GM12864 (cell line): ENCODE measurements around the gene ERG.

Experiments used
- DNase-seq: peaks from one replicate; pipeline ENCODE4 v3.0.0-alpha.2; 2011; ENCODE audit warnings: low read depth
- H3K4me3 ChIP-seq: 2 replicates; pipeline ENCODE4 v1.5.1; 2011; ENCODE audit warnings: mild to moderate bottlenecking, low read depth, low read length, control low read depth
- TF ChIP-seq, protein P1 (sequence below): IDR thresholded peaks from 2 replicates; pipeline ENCODE4 v1.5.1; 2011; ENCODE audit warnings: low read depth, mild to moderate bottlenecking, moderate library complexity, low read length, control low read depth, inconsistent platforms; ENCODE audit errors: missing control alignments

ERG gene

DNA sequence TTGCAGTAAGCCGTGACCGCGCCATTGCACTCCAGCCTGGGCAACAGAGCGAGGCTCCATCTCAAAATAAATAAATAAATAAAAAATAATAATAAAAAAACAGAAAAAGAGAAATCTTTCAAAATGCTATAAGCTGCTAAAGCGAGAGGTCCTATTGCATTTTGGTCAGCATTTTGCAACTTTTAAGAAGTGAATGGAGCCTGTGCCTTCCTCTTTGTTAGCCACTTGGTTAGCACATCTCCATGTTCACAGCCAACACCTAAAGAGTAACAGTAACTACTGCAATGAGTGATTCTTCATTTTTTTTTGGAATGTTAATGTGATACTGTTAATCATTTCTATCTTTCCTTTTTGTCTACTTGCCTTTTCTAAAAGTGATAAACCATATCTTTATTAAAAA lies 80.6 kb downstream of the ERG start:
- TF ChIP-seq, protein P1, sequence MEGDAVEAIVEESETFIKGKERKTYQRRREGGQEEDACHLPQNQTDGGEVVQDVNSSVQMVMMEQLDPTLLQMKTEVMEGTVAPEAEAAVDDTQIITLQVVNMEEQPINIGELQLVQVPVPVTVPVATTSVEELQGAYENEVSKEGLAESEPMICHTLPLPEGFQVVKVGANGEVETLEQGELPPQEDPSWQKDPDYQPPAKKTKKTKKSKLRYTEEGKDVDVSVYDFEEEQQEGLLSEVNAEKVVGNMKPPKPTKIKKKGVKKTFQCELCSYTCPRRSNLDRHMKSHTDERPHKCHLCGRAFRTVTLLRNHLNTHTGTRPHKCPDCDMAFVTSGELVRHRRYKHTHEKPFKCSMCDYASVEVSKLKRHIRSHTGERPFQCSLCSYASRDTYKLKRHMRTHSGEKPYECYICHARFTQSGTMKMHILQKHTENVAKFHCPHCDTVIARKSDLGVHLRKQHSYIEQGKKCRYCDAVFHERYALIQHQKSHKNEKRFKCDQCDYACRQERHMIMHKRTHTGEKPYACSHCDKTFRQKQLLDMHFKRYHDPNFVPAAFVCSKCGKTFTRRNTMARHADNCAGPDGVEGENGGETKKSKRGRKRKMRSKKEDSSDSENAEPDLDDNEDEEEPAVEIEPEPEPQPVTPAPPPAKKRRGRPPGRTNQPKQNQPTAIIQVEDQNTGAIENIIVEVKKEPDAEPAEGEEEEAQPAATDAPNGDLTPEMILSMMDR, result no peak
- no peak overlapping the region for H3K4me3 ChIP-seq
- no peak for DNase-seq

DNA sequence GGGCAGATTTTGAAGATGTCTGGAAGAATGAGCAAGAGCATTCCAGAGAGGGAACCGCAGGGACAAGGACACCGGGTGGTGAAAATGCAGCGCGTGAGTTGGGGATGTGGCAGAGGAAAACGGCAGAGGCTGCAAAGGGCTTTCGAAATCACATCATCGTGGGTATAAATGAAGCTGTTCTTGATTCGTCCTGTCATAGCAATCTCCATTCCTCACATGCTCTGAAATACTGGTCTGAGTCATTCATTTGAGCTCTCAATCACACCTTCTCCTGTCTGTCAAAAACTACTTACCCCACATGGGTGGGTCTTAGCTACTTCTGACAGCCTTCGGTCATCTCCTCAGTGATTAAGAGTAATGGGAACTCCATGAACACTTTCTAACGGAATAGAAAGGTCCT lies 81.5 kb downstream of the ERG start:
- no peak for DNase-seq
- TF ChIP-seq, protein P1, result no peak
- H3K4me3 ChIP-seq, result no peak overlapping the region

DNA sequence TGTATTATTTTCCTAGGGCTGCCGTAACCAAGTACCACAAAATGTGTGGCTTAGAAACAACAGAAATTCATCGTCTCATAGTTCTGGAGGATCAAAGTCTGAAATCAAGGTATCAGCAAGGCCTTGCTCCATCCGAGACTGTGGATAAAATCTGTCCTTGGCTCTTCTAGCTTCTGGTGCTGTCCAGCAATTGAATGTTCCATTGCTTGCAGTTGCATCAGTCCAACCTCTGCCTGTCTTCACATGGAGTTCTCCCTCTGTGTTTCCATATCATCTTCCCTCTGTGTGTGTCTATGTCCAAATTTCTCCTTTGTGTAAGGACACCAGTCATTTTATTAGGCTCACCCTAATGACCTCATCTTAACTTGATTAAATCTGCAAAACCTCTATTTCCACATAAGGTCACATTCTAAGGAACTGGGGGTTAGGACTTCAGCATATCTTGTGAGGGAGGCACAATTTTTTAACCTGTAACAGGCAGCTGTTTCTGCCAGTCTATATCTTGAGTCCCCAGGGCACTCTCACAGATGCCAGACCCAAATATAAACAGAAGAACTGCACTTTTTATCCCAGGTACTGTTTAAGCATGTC lies 84.2 kb downstream of the ERG start:
- DNase-seq, result no peak

DNA sequence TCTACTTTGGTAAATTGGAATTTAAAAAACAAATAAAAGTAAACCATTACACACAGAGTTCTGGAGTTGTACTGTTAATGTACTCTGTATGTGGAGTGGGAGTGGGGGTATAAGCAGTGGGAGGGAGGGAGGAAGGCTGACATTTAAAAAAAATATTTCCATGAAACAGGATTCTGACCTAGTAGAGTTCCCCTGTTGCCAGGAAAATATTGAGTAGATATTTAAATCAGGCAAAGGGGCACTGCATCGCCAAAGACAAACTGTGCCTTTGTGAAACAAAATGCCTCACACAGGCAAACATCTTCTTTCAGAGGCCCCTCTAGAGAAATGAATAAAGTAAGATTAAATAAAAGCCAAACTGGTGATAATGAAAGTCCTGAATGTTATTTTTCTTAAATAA lies 87.8 kb downstream of the ERG start:
- DNase-seq, result no peak
- TF ChIP-seq, protein P1, result no peak
- no peak overlapping the region for H3K4me3 ChIP-seq

More for the DNA sequence above, 84.2 kb downstream of the ERG start:
- TF ChIP-seq, protein P1, result no peak
- H3K4me3 ChIP-seq, result no peak overlapping the region

DNA sequence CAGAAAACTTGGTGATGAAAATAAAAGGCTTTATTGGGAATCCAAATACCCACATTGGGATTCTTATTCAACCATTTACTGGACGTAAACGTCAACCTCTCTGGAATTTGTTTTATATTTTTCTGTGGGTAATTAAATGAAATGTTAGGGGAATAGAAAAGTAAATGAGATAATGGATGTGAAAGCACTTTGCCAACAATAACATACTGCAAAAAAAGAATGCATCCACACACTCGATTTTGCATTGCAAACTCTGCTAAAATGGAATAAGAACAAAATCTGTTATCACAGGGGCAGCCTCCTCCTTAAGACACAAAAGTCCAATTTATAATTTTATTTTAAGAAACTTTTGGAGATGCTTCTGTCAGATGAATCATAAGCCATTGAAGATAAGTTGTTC lies 88.4 kb downstream of the ERG start:
- no peak for DNase-seq
- TF ChIP-seq, protein P1, result no peak
- no peak overlapping the region for H3K4me3 ChIP-seq

DNA sequence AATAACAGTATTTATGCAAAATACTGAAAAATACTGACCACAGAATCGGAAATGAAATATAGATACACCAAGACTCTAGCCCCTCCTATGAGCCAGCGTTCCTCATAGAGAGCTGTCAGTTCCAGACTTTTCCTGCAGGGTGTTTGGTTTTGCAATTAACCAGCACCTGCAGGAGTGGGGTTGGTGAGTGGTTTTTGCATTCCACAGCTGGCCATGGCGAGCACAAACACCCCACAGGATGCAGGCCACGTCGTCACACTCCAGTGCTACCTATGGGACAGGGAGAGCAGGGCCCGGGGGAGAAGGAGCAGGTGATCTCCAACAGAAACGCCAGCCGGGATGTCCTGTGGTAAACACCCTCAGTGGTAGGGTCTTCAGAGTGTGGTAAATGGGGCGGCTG lies 94.1 kb downstream of the ERG start:
- no peak overlapping the region for H3K4me3 ChIP-seq
- DNase-seq, result no peak
- TF ChIP-seq, protein P1, result peak; percentile 4

DNA sequence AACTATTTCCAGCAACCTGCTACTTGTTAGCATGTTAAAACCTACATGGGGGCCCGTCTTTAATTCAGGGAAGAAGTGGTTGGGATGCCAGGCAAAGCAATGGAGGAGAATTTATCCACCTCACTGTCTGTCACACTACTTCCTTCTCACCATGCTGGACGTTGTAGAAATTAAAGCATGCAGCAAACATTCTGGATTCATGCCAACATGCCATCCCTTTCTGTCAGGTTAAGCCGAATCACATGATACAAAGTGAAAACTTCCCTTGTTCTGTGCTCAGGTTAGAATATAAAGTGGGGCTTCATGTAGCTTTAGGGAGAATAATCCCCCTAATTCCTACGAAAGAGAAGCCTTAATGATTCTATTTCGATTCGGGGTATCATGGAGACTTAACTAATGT lies 95.5 kb downstream of the ERG start:
- DNase-seq, result no peak
- no peak overlapping the region for H3K4me3 ChIP-seq
- TF ChIP-seq, protein P1, result no peak
